ENCODE measurements around the gene CEP57.

Gene CEP57

GRCh38 chr11:95790123-95790932 lies at the start of gene CEP57:
Gene CEP57 (plus strand): TSS chr11:95790498. CDS start chr11:95790699, 201 bp downstream.
- DNase-seq (ENCODE audit: low read depth), result peak; percentile 90

GRCh38 chr11:95750101-95750500 lies 40.2 kb upstream of the CEP57 start:
- DNase-seq (ENCODE audit: low read depth), result no peak

GRCh38 chr11:95751515-95751914 lies 38.8 kb upstream of the CEP57 start:
- DNase-seq (ENCODE audit: low read depth), result no peak

- no peak for DNase-seq (ENCODE audit: low read depth)
Measured at GRCh38 chr11:95760941-95761340, 29.4 kb upstream of the CEP57 start.

- no peak for DNase-seq (ENCODE audit: low read depth)
Measured at GRCh38 chr11:95762534-95762933, 27.8 kb upstream of the CEP57 start.

- DNase-seq (ENCODE audit: low read depth), result no peak
Measured at GRCh38 chr11:95764267-95764898, 25.9 kb upstream of the CEP57 start.

GRCh38 chr11:95766701-95767100 lies 23.6 kb upstream of the CEP57 start:
- no peak for DNase-seq (ENCODE audit: low read depth)

GRCh38 chr11:95767498-95767897 lies 22.8 kb upstream of the CEP57 start:
- no peak for DNase-seq (ENCODE audit: low read depth)

- DNase-seq (ENCODE audit: low read depth), result no peak
Measured at GRCh38 chr11:95768521-95768920, 21.8 kb upstream of the CEP57 start.

GRCh38 chr11:95776859-95777258 lies 13.4 kb upstream of the CEP57 start:
- no peak for DNase-seq (ENCODE audit: low read depth)

- no peak for DNase-seq (ENCODE audit: low read depth)
Measured at GRCh38 chr11:95778699-95779098, 11.6 kb upstream of the CEP57 start.

- no peak for DNase-seq (ENCODE audit: low read depth)
Measured at GRCh38 chr11:95780544-95780943, 9.8 kb upstream of the CEP57 start.

GRCh38 chr11:95788921-95789505 lies 1.3 kb upstream of the CEP57 start:
- DNase-seq (ENCODE audit: low read depth), result peak; percentile 12

- DNase-seq (ENCODE audit: low read depth), result peak; percentile 96
Measured at GRCh38 chr11:95789506-95790122, 684 bp upstream of the CEP57 start, which contains the start of gene FAM76B. Gene FAM76B (minus strand): TSS chr11:95789782. CDS start chr11:95789478, 304 bp downstream.

GRCh38 chr11:95790933-95791708 lies 823 bp downstream of the CEP57 start:
- DNase-seq (ENCODE audit: low read depth), result peak; percentile 24

- DNase-seq (ENCODE audit: low read depth), result no peak
Measured at GRCh38 chr11:95791709-95792033, 1.4 kb downstream of the CEP57 start.

GRCh38 chr11:95792200-95792599 lies 1.9 kb downstream of the CEP57 start:
- DNase-seq (ENCODE audit: low read depth), result no peak

GRCh38 chr11:95792700-95793099 lies 2.4 kb downstream of the CEP57 start:
- no peak for DNase-seq (ENCODE audit: low read depth)

- DNase-seq (ENCODE audit: low read depth), result no peak
Measured at GRCh38 chr11:95793116-95793515, 2.8 kb downstream of the CEP57 start.

GRCh38 chr11:95794086-95794485 lies 3.8 kb downstream of the CEP57 start:
- no peak for DNase-seq (ENCODE audit: low read depth)

GRCh38 chr11:95795627-95796295 lies 5.5 kb downstream of the CEP57 start:
- no peak for DNase-seq (ENCODE audit: low read depth)
